Kidney (tissue), 14 donors: ENCODE results near the gene CIAO1. TPM values are rescaled to one million over a fixed set of nuclear protein-coding genes. Genes with fewer than 3 reads are reported as not detected.

Source experiments
- DNase-seq, 5 donors: peaks; one replicate each; pipeline ENCODE4 v3.0.0-alpha.2; 2013 to 2020
- FAIRE-seq: peaks from 2 replicates; lab custom pipeline; 2012; peaks lifted over from hg19 to GRCh38; lab: Jason Lieb, UNC
- H3K27ac ChIP-seq, 2 donors: one replicate each; pipeline ENCODE4 v1.7.0; 2013; ENCODE audit warnings: low read depth in 2 of 2, low read length in 2 of 2, inconsistent platforms in 1 of 2
- H3K27me3 ChIP-seq: one replicate; pipeline ENCODE4 v1.7.1; 2013; ENCODE audit warnings: low read length, inconsistent platforms; ENCODE audit not compliant: control insufficient read depth, insufficient read depth
- H3K36me3 ChIP-seq, 3 donors: one replicate each; pipeline versions ENCODE4 v1.7.0 to v1.7.1; 2013; ENCODE audit warnings: low read length in 3 of 3, control low read depth in 1 of 3, inconsistent platforms in 1 of 3; ENCODE audit not compliant: insufficient read depth in 3 of 3, control insufficient read depth in 2 of 3
- H3K4me1 ChIP-seq, 3 donors: one replicate each; pipeline versions ENCODE4 v1.7.0 to v1.7.1; 2013; ENCODE audit warnings: low read length in 3 of 3, inconsistent platforms in 1 of 3, low read depth in 1 of 3; ENCODE audit not compliant: control insufficient read depth in 2 of 3, insufficient read depth in 2 of 3
- H3K4me3 ChIP-seq, 3 donors: one replicate each; pipeline versions ENCODE4 v1.7.0 to v1.8.1; 2013; ENCODE audit warnings: low read length in 3 of 3, control low read depth in 1 of 3, inconsistent platforms in 1 of 3
- H3K9ac ChIP-seq, 3 donors: one replicate each; pipeline versions ENCODE4 v1.7.0 to v1.7.1; 2013; ENCODE audit warnings: low read length in 3 of 3, control low read depth in 1 of 3, inconsistent platforms in 1 of 3
- H3K9me3 ChIP-seq, 3 donors: one replicate each; pipeline versions ENCODE4 v1.7.0 to v1.7.1; 2013; ENCODE audit warnings: low read length in 3 of 3, control low read depth in 1 of 3, inconsistent platforms in 1 of 3; ENCODE audit not compliant: control insufficient read depth in 2 of 3, insufficient read depth in 1 of 3
- intact Hi-C: fragments of 100-400 bp; cut with DNase I; formaldehyde crosslinking; loops from one replicate; pipeline ENCODE4 v1.11.1; 2022
- polyA plus RNA-seq: library from polyadenylated mRNA; stranded (reverse); fragments of 350-450 nt; fragmentation: Illumina TruSeq; extraction: RNeasy Lipid Tissue Mini Kit (QIAGEN cat#74804); gene quantifications from one replicate; pipeline ENCODE4 v1.2.3, GENCODE V29; 2014; ENCODE audit warnings: low read depth, low replicate concordance; ENCODE audit not compliant: insufficient read depth
- total RNA-seq: library from RNA; stranded (reverse); fragmentation: NEBNext Ultra II Directional; extraction: Animal tissue kit (Norgen Biotek cat#: 25700); gene quantifications from one replicate; pipeline ENCODE4 v1.2.1, GENCODE V29; 2021
- TF ChIP-seq, protein P1 (sequence below): IDR thresholded peaks from 3 replicates; pipeline ENCODE4 v1.5.1; 2012; ENCODE audit warnings: mild to moderate bottlenecking, moderate library complexity, borderline replicate concordance; ENCODE audit not compliant: insufficient read depth; ENCODE audit errors: extremely low read depth
- donor health status: control.
- donor health status: control.
- donor health status: control.
- donor health status: control.
- donor health status: control.
- donor health status: DM: yes; HTN: yes; CAD: no.
- donor health status: Normal renal cell carcinoma (clear cell type).

The CIAO1 gene
- total and polyA plus RNA-seq, 2 donors from 2014 or later: 48.2 to 63.0 TPM

GRCh38 chr2:96305979-96306308 lies 39.9 kb downstream of the CIAO1 start:
- TF ChIP-seq, protein P1, sequence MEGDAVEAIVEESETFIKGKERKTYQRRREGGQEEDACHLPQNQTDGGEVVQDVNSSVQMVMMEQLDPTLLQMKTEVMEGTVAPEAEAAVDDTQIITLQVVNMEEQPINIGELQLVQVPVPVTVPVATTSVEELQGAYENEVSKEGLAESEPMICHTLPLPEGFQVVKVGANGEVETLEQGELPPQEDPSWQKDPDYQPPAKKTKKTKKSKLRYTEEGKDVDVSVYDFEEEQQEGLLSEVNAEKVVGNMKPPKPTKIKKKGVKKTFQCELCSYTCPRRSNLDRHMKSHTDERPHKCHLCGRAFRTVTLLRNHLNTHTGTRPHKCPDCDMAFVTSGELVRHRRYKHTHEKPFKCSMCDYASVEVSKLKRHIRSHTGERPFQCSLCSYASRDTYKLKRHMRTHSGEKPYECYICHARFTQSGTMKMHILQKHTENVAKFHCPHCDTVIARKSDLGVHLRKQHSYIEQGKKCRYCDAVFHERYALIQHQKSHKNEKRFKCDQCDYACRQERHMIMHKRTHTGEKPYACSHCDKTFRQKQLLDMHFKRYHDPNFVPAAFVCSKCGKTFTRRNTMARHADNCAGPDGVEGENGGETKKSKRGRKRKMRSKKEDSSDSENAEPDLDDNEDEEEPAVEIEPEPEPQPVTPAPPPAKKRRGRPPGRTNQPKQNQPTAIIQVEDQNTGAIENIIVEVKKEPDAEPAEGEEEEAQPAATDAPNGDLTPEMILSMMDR: no peak
- intact Hi-C loops: no loop called here

GRCh38 chr2:96306370-96306769 lies 40.3 kb downstream of the CIAO1 start:
- Histone ChIP-seq H3K36me3 (peaks cover 10 to 28% (median 20%) of the 10 kb centered on the region in 3 donors), H3K9ac (peak overlapping the region in 1 of 3 donors; percentile 12), H3K27ac (no peak overlapping the region), H3K4me1 (peaks cover 0 to 11% (median 9%) of the 10 kb centered on the region in 3 donors), H3K27me3 (no peaks in the 10 kb centered on the region), H3K4me3 (peak overlapping the region; percentile 91 to 99 (median 94)), H3K9me3 (no peaks in the 10 kb centered on the region)
- TF ChIP-seq, protein P1: no peak
- DNase-seq (no peak), FAIRE-seq (no peak)
- intact Hi-C loops: no loop called here

More at GRCh38 chr2:96305979-96306308, 39.9 kb downstream of the CIAO1 start:
- H3K9me3 ChIP-seq: no peaks in the 10 kb centered on the region
- H3K27ac ChIP-seq: peak overlapping the region in 1 of 2 donors; percentile 61
- peak overlapping the region; percentile 91 to 99 (median 94) for H3K4me3 ChIP-seq
- DNase-seq (peak in 1 of 5 donors; percentile 8), FAIRE-seq (no peak)
- H3K27me3 ChIP-seq: no peaks in the 10 kb centered on the region
- H3K36me3 ChIP-seq: peaks cover 14 to 32% (median 24%) of the 10 kb centered on the region in 3 donors
- H3K4me1 ChIP-seq: peaks cover 0 to 11% (median 9%) of the 10 kb centered on the region in 3 donors
- peak overlapping the region in 2 of 3 donors; percentile 86 to 87 for H3K9ac ChIP-seq

DNA sequence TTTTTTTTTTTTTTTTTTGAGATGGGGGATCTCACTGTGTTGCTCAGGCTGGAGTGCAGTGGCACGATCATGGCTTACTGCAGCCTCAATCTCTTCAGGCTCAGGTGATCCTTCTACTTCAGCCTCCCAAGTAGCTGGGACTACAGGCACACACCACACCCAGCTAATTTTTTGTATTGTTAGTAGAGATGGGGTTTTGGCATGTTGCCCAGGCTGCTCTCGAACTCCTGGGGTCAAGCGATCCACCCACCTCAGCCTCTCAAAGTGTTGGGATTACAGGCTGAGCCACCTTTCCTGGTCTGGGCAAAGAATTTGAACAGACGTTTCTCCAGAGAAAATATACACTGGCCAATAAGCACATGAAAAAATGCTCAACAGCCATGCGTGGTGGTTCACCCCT lies 42.2 kb downstream of the CIAO1 start:
- Histone ChIP-seq H3K36me3 (peaks cover under 1 to 9% (median 1%) of the 10 kb centered on the region in 3 donors), H3K4me3 (no peak overlapping the region), H3K9ac (no peak overlapping the region), H3K27me3 (no peaks in the 10 kb centered on the region), H3K4me1 (peaks cover 0 to 9% (median 9%) of the 10 kb centered on the region in 3 donors), H3K27ac (no peak overlapping the region), H3K9me3 (no peaks in the 10 kb centered on the region)
- intact Hi-C loops: no loop called here
- DNase-seq: no peak
- no peak for FAIRE-seq
- TF ChIP-seq, protein P1: no peak

DNA sequence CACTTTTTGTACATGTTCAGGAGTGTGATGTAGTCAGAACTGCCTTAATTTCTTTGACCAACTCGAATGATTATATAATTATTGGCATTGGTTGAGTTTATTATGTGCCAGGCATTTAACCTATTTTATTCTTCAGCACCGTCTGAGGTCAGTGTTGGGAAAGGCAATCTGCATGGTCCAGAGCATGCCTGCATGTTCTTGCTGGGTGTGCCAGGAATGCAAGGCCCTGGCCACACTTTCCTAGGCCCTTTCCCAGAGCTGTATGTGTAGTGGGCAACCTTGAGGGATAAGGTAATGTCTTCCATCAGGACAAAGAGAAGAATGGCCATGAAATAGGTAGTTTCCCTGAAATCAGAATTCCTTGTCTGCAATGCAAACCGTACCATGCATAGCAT lies 49.0 kb downstream of the CIAO1 start:
- TF ChIP-seq, protein P1: no peak
- no peak for FAIRE-seq
- Histone ChIP-seq H3K27ac (no peak overlapping the region), H3K9me3 (no peaks in the 10 kb centered on the region), H3K9ac (no peak overlapping the region), H3K4me1 (no peaks in the 10 kb centered on the region), H3K27me3 (no peaks in the 10 kb centered on the region), H3K4me3 (no peak overlapping the region), H3K36me3 (no peaks in the 10 kb centered on the region)
- DNase-seq: no peak
- intact Hi-C loops: no loop called here
